Adrenal gland (tissue), 12 donors: Measurements from ENCODE around the gene GREM2. TPM values are rescaled to one million over a fixed set of nuclear protein-coding genes. Genes with fewer than 3 reads are reported as not detected.

Experiments used
- DNase-seq, 7 donors: peaks; one replicate each; pipeline ENCODE4 v3.0.0-alpha.2; 2019 to 2020
- H3K27ac ChIP-seq, 5 donors: fragments of 200-600 bp; sonication (generic) in 4 of 5; 1 replicate in 3 of 5; 2 replicates in 2 of 5; pipeline versions ENCODE4 v1.5.1 to v1.8.0; 2016 to 2020; ENCODE audit warnings: mild to moderate bottlenecking in 1 of 5
- H3K27me3 ChIP-seq: fragments of 200-600 bp; 2 replicates; pipeline ENCODE4 v1.8.0; 2021
- H3K36me3 ChIP-seq, 2 donors: fragments of 200-600 bp; replicated peaks in 1 of 2; 1 replicate in 1 of 2; 2 replicates in 1 of 2; pipeline versions ENCODE4 v1.5.1 to v1.8.0; 2018 to 2022
- H3K4me1 ChIP-seq, 2 donors: fragments of 200-600 bp; replicated peaks in 1 of 2; 1 replicate in 1 of 2; 2 replicates in 1 of 2; pipeline versions ENCODE4 v1.5.1 to v1.8.0; 2018 to 2021
- H3K4me3 ChIP-seq, 4 donors: fragments of 200-600 bp; sonication (generic) in 3 of 4; one replicate each; pipeline ENCODE4 v1.5.1; 2016 to 2018
- H3K9me3 ChIP-seq, 3 donors: fragments of 200-600 bp; sonication (generic) in 1 of 3; replicated peaks in 1 of 3; 1 replicate in 2 of 3; 2 replicates in 1 of 3; pipeline versions ENCODE4 v1.5.1 to v1.8.0; 2016 to 2021
- POLR2A ChIP-seq, 2 donors: fragments of 450-650 bp; IDR thresholded peaks; one replicate each; pipeline ENCODE4 v1.6.1; 2017; ENCODE audit warnings: antibody characterized with exemption in 2 of 2, mild to moderate bottlenecking in 2 of 2, moderate library complexity in 1 of 2
- WGBS, 4 donors: extraction: QIAGEN DNeasy Blood & Tissue Kit in 2 of 4; methylation state at CpG; one replicate each; pipeline versions ENCODE4 v1.1.5 to v1.1.7; 2013 to 2017; 5-methylcytosine and 5-hydroxymethylcytosine counted together
- intact Hi-C, 2 donors: fragments of 100-400 bp; cut with DNase I; formaldehyde crosslinking; loops; one replicate each; pipeline versions ENCODE4 v1.14.1 to v1.15.0; 2022 to 2023
- polyA plus RNA-seq, 3 donors: library from polyadenylated mRNA; stranded (reverse); fragments of 200-250 nt in 2 of 3; fragments of 350-450 nt in 1 of 3; fragmentation: Illumina TruSeq in 1 of 3; extraction: RNeasy Lipid Tissue Mini Kit (QIAGEN cat#74804) in 1 of 3; gene quantifications; one replicate each; pipeline ENCODE4 v1.2.3, GENCODE V29; 2013 to 2014
- total RNA-seq, 9 donors: library from RNA; depleted of rRNA in 4 of 9; stranded (reverse); fragments of >200 nt in 4 of 9; fragments of 120-200 nt in 1 of 9; fragmentation: NEBNext Ultra II Directional in 1 of 9; extraction: Animal tissue kit (Norgen Biotek cat#: 25700) in 1 of 9; gene quantifications; one replicate each; pipeline versions ENCODE4 v1.1.0 to v1.2.4, GENCODE V29; 2013 to 2023
- TF ChIP-seq, protein P1 (sequence below), 6 experiments: fragments of 450-650 bp in 4 of 6; fragments of 200-600 bp in 2 of 6; sonication (generic) in 1 of 6; IDR thresholded peaks; 1 replicate in 5 of 6; 2 replicates in 1 of 6; pipeline versions ENCODE4 v1.5.1 to v1.8.0; 2016 to 2021; ENCODE audit warnings: antibody characterized with exemption in 6 of 6, mild to moderate bottlenecking in 2 of 6, moderate library complexity in 1 of 6
- donor health status: healthy with polysubstance abuse.
- donor health status: Bipolar disorder and iron deficiency.
- donor health status: DM: yes; HTN: yes; CAD: no.
- donor health status: DM: no; HTN: no; CAD: no.
- donor health status: DM: no; HTN: no; CAD: no.
- donor health status: DM: yes; HTN: yes; CAD: no.

The GREM2 gene
- total and polyA plus RNA-seq, 12 donors: 0.39 to 3.2 (median 0.68) TPM

DNA sequence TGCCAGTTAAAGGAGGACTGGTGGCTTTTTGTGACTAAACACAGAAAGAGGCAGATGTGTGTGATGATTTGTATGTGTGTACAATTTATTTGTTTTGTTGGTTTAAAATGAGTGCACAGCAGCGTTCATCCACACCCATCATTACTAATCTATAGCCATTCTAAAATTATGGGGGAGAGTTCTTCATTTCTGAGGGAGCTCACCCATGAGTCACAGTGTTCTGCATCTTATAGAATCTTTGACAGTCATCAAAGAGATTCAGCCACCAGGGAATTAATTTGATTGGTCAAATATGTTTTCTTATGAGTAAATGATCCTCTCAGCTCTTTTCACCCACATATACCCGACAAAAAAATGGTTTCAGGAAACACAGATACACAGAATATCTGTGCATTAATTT is 147.9 kb downstream of the GREM2 start:
- Histone ChIP-seq H3K27ac (no peak overlapping the region), H3K27me3 (no peaks in the 10 kb centered on the region), H3K9me3 (no peaks in the 10 kb centered on the region), H3K4me3 (no peak overlapping the region), H3K36me3 (no peaks in the 10 kb centered on the region), H3K4me1 (no peaks in the 10 kb centered on the region)
- intact Hi-C loops: no loop called here
- no peak for DNase-seq
- WGBS, 4 donors: 87 to 98% (median 89%) methylated on average over 2 of the region's 2 CpGs
- TF ChIP-seq, protein P1, sequence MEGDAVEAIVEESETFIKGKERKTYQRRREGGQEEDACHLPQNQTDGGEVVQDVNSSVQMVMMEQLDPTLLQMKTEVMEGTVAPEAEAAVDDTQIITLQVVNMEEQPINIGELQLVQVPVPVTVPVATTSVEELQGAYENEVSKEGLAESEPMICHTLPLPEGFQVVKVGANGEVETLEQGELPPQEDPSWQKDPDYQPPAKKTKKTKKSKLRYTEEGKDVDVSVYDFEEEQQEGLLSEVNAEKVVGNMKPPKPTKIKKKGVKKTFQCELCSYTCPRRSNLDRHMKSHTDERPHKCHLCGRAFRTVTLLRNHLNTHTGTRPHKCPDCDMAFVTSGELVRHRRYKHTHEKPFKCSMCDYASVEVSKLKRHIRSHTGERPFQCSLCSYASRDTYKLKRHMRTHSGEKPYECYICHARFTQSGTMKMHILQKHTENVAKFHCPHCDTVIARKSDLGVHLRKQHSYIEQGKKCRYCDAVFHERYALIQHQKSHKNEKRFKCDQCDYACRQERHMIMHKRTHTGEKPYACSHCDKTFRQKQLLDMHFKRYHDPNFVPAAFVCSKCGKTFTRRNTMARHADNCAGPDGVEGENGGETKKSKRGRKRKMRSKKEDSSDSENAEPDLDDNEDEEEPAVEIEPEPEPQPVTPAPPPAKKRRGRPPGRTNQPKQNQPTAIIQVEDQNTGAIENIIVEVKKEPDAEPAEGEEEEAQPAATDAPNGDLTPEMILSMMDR (IDR thresholded peaks at IDR 0.05): no peak
- TF ChIP-seq POLR2A (IDR thresholded peaks at IDR 0.05): no peak

DNA sequence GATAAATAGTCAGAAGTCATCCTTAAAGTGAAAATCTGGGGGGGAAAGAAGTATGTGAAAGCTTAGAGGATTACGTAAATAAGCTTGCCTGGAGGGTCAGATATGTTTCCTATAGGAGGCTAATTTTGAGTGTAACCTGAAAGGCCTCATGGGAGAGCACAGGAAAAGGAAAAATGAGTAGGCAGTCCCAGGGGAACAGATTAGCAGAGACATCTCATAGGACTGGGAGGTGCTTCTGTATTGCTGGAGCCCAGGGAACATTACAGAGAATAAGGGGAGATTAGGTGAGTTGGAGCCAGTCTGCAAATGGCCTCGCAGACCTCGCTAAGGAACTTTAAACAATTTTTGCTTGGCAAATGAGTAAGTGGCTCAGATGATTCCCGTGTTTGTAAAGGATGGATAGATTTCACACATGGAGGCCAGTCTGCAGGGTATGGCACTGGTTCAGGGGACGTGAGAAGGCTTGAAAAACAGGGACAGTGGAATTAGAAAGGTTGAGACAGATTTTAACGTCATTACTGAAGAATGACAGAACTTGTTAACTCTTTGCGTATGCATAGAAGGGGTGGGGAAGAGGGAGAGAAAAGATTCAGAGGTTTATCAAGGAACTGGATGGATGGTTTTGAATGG is 149.1 kb downstream of the GREM2 start:
- TF ChIP-seq, protein P1 (IDR thresholded peaks at IDR 0.05): no peak
- no peak for DNase-seq
- 68 to 79% (median 77%) methylated on average over 7 of the region's 7 CpGs for WGBS, 4 donors
- H3K9me3 ChIP-seq: no peaks in the 10 kb centered on the region
- no peaks in the 10 kb centered on the region for H3K36me3 ChIP-seq
- no peak overlapping the region for H3K27ac ChIP-seq
- intact Hi-C loops: no loop called here
- no peaks in the 10 kb centered on the region for H3K4me1 ChIP-seq
- H3K27me3 ChIP-seq: no peaks in the 10 kb centered on the region
- no peak overlapping the region for H3K4me3 ChIP-seq

DNA sequence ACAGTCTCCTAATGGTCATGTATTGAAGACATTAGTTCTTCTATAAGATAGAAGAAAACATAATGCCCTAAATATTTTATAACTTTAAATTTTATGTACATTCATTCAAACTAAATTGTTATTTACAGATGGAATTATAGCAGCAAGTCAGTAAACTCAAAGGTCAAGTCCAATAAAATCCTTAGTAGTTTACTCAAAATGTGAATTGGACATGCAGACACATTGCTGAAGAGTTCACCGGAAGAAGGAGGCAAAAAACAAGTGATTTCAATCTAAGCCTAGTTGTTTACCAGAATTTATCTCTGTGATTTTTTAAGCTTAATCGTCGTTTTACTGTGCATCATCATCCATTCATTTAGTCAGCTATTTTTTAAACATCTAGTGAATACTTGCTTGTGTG is 149.7 kb downstream of the GREM2 start:
- Histone ChIP-seq H3K4me1 (no peaks in the 10 kb centered on the region), H3K9me3 (no peaks in the 10 kb centered on the region), H3K36me3 (no peaks in the 10 kb centered on the region), H3K4me3 (no peak overlapping the region), H3K27me3 (no peaks in the 10 kb centered on the region), H3K27ac (no peak overlapping the region)
- DNase-seq: no peak
- intact Hi-C loops: no loop called here
- no peak for TF ChIP-seq POLR2A (IDR thresholded peaks at IDR 0.05)
- TF ChIP-seq, protein P1 (IDR thresholded peaks at IDR 0.05): no peak
- 81 to 87% (median 83%) methylated on average over 3 of the region's 3 CpGs for WGBS, 4 donors

DNA sequence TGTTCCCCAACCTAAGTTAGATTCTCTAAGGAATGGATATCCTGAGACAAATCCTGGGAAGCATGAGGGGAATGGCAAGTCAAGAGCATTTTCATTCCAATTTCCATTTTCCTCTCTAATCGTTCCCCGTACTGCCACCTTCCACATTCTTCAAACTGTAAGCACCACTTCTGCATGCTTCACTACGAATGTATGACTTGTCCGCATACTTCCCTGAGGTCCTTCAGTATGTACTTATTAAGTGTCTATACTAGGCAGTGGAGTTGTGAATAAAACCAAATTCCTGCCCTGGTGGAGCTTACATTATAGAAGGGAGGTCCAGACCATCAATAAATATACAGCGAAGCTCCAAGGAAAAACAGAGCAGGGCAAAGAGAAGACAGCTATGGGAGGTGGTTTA is 154.8 kb downstream of the GREM2 start:
- Histone ChIP-seq H3K4me3 (no peak overlapping the region), H3K36me3 (no peaks in the 10 kb centered on the region), H3K27me3 (no peaks in the 10 kb centered on the region), H3K4me1 (no peaks in the 10 kb centered on the region), H3K27ac (no peak overlapping the region), H3K9me3 (no peaks in the 10 kb centered on the region)
- TF ChIP-seq POLR2A (IDR thresholded peaks at IDR 0.05): no peak
- TF ChIP-seq, protein P1 (IDR thresholded peaks at IDR 0.05): no peak
- no peak for DNase-seq
- intact Hi-C loops: no loop called here
- 91 to 95% (median 92%) methylated on average over 5 of the region's 5 CpGs for WGBS, 4 donors
